Ramos (cell line): ENCODE results near the gene CRYGS.
"Not testable (repeated sequence)": the region's sequence is repeated elsewhere in the genome, so short reads cannot be mapped to it uniquely, and the experiment has no call there.

Experiments
- in situ Hi-C: fragments of 300-500 bp; cut with MboI; formaldehyde crosslinking; loops from one replicate; pipeline ENCODE4 v1.14.3; 2022; ENCODE audit warnings: low sequenced_read_pairs; ENCODE audit not compliant: unreplicated experiment

Gene CRYGS

GRCh38 chr3:186498022-186498421 lies 46.2 kb downstream of the CRYGS start:
- in situ Hi-C loops = not testable (repeated sequence)

- in situ Hi-C loops = no loop called here
Observed at GRCh38 chr3:186497608-186498007, 46.6 kb downstream of the CRYGS start.

- in situ Hi-C loops = no loop called here
Observed at GRCh38 chr3:186496635-186497034, 47.5 kb downstream of the CRYGS start.

GRCh38 chr3:186496016-186496415 lies 48.2 kb downstream of the CRYGS start:
- in situ Hi-C loops = no loop called here

- in situ Hi-C loops = no loop called here
Observed at GRCh38 chr3:186493525-186494255, 50.5 kb downstream of the CRYGS start.

GRCh38 chr3:186492385-186492984 lies 51.7 kb downstream of the CRYGS start:
- in situ Hi-C loops = no loop called here

- in situ Hi-C loops = no loop called here
Observed at GRCh38 chr3:186489507-186489906, 54.7 kb downstream of the CRYGS start.
